C4-2B (cell line): ENCODE results near the gene ZNF609.

Experiments
- ZFX ChIP-seq: fragments of 450-650 bp; IDR thresholded peaks from 2 replicates; pipeline ENCODE4 v1.6.1; 2017
- TF ChIP-seq, protein P1 (sequence below): fragments of 450-650 bp; conservative IDR thresholded peaks from 2 replicates; pipeline ENCODE4 v1.5.1; 2017; ENCODE audit warnings: mild to moderate bottlenecking

DNA sequence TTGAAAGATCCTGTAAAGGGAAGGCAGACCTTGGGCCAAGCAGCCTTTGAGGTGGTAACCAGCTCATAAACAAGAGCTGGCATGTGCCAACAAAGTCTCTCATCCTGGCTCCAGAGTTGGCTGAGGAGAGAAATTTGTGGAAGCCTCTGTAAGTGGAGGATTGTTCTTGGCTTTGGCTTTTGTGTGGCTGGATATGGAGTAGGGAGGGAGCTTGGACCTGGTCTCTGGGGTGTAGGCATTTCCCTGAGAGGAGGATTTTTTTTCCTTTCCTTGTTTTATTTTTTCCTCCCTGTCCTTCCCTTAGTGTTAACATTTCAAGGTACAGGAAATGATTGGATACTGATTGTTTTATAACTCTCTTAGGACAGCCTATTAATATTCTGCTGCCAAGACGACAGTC is 60.8 kb downstream of the ZNF609 start:
- TF ChIP-seq, protein P1, sequence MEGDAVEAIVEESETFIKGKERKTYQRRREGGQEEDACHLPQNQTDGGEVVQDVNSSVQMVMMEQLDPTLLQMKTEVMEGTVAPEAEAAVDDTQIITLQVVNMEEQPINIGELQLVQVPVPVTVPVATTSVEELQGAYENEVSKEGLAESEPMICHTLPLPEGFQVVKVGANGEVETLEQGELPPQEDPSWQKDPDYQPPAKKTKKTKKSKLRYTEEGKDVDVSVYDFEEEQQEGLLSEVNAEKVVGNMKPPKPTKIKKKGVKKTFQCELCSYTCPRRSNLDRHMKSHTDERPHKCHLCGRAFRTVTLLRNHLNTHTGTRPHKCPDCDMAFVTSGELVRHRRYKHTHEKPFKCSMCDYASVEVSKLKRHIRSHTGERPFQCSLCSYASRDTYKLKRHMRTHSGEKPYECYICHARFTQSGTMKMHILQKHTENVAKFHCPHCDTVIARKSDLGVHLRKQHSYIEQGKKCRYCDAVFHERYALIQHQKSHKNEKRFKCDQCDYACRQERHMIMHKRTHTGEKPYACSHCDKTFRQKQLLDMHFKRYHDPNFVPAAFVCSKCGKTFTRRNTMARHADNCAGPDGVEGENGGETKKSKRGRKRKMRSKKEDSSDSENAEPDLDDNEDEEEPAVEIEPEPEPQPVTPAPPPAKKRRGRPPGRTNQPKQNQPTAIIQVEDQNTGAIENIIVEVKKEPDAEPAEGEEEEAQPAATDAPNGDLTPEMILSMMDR, result no peak
- no peak for TF ChIP-seq ZFX
